D721Med (cell line): ENCODE data around the gene VPS8.
"Not testable (repeated sequence)": the region's sequence is repeated elsewhere in the genome, so short reads cannot be mapped to it uniquely, and the experiment has no call there.

Experiments
- DNase-seq: peaks from one replicate; pipeline ENCODE4 v3.0.0; 2011; ENCODE audit warnings: low spot score; ENCODE audit not compliant: insufficient read length
- FAIRE-seq: peaks from 2 replicates; lab custom pipeline; 2011; peaks lifted over from hg19 to GRCh38; lab: Jason Lieb, UNC
- TF ChIP-seq, protein P1 (sequence below): IDR thresholded peaks from 2 replicates; pipeline ENCODE4 v1.5.1; 2012; ENCODE audit warnings: mild to moderate bottlenecking, control low read depth; ENCODE audit not compliant: insufficient read depth; ENCODE audit errors: missing control alignments

VPS8 gene

GRCh38 chr3:184899953-184900595 lies 88.1 kb downstream of the VPS8 start:
- FAIRE-seq (no peak), DNase-seq (no peak)
- TF ChIP-seq, protein P1, sequence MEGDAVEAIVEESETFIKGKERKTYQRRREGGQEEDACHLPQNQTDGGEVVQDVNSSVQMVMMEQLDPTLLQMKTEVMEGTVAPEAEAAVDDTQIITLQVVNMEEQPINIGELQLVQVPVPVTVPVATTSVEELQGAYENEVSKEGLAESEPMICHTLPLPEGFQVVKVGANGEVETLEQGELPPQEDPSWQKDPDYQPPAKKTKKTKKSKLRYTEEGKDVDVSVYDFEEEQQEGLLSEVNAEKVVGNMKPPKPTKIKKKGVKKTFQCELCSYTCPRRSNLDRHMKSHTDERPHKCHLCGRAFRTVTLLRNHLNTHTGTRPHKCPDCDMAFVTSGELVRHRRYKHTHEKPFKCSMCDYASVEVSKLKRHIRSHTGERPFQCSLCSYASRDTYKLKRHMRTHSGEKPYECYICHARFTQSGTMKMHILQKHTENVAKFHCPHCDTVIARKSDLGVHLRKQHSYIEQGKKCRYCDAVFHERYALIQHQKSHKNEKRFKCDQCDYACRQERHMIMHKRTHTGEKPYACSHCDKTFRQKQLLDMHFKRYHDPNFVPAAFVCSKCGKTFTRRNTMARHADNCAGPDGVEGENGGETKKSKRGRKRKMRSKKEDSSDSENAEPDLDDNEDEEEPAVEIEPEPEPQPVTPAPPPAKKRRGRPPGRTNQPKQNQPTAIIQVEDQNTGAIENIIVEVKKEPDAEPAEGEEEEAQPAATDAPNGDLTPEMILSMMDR: no peak

DNA sequence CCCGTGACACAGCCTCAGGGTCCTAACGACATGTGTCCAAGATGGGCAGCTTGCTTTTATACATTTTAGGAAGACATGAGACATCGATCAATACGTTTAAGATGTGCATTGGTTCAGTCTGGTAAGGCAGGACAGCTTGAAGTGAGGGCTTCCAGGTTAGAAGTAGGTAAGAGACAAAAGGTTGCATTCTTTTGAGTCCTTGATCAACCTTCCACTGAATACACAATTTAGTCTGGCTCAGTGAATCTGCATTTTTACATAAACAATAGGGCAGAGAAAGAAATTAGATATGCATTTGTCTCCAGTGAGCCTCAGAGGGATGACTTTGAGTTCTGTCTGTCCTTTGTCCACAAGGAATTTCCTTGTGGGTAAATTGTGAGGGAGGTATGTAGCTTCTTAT lies 95.1 kb downstream of the VPS8 start:
- FAIRE-seq, DNase-seq: not testable (repeated sequence)

DNA sequence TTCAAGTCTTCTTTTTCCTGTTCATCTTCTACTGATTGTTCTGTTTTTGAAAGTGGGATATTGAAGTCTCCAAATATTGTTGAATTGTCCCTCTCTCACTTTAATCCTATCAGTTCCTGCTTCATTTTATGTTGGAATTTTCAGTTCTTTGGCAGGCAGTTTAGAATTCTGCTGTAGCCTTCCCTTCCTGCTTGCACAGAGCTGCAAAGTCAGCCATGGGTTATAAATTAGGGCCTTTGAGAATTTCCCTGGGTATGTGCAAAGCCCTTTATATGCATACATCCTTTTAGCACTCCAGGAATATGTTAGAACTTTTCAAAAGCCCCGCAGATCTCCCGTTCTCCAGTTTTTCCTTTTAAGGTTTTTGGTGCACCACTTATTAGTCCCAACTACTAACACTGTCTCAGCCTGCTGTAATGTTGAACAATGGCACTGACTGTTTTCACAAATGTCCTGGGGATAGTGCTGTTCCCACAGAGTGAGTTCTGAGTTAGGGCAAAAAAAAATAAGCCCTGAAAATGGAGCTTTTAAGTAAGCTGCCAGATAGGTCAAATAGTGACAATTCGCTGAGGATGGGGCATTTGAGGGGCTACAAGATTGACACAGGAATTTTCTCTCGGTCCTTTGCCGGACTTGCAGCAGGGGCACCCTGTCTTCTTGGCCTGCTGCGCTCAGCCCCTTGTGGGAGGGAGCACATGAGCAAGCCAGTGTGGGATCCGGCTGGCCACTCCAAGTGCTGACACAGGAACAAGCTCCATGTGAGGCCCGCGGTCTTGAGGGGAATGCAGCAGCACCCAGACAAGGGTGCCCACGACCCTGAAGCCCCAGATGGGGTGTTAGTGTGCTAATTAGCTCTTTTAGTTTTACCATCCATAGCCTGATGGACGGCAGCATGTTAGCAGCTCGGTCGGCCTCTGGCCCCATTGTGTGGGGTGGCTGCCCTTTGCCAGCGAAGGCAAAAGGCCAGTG lies 96.0 kb downstream of the VPS8 start:
- TF ChIP-seq, protein P1: no peak
- DNase-seq (no peak), FAIRE-seq (no peak)

GRCh38 chr3:184908859-184909258 lies 96.9 kb downstream of the VPS8 start:
- TF ChIP-seq, protein P1: no peak
- FAIRE-seq (no peak), DNase-seq (no peak)

DNA sequence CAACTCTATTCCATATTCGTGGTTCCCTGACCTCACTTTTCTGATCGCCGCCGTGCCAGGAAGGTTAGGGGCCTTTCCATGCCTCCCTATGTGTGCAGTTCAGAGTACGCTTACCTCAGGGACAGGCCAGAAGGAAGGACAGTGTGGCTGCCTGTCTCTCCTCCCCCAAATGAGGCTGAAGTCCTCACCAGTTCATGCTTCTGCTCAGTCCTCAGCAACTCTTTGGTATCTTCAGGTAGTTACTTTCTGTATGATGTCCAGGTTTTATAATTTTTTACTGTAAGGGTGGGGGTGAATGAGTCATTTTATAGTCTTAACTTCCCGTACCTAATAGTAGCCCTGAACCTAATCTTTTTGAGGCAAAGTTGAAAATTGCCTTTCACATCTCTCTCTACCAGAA lies 98.7 kb downstream of the VPS8 start:
- FAIRE-seq: no peak
- DNase-seq: no peak
- TF ChIP-seq, protein P1: no peak

- TF ChIP-seq, protein P1: no peak
- no peak for FAIRE-seq
- DNase-seq: no peak
Observed at GRCh38 chr3:184911570-184911969, 99.6 kb downstream of the VPS8 start.

- DNase-seq (no peak), FAIRE-seq (no peak)
- TF ChIP-seq, protein P1: no peak
Observed at GRCh38 chr3:184912163-184912562, 100.2 kb downstream of the VPS8 start.
